ENCODE data around the gene ALDH9A1.
"Not testable (repeated sequence)": the region's sequence is repeated elsewhere in the genome, so short reads cannot be mapped to it uniquely, and the experiment has no call there.

The ALDH9A1 gene

DNA sequence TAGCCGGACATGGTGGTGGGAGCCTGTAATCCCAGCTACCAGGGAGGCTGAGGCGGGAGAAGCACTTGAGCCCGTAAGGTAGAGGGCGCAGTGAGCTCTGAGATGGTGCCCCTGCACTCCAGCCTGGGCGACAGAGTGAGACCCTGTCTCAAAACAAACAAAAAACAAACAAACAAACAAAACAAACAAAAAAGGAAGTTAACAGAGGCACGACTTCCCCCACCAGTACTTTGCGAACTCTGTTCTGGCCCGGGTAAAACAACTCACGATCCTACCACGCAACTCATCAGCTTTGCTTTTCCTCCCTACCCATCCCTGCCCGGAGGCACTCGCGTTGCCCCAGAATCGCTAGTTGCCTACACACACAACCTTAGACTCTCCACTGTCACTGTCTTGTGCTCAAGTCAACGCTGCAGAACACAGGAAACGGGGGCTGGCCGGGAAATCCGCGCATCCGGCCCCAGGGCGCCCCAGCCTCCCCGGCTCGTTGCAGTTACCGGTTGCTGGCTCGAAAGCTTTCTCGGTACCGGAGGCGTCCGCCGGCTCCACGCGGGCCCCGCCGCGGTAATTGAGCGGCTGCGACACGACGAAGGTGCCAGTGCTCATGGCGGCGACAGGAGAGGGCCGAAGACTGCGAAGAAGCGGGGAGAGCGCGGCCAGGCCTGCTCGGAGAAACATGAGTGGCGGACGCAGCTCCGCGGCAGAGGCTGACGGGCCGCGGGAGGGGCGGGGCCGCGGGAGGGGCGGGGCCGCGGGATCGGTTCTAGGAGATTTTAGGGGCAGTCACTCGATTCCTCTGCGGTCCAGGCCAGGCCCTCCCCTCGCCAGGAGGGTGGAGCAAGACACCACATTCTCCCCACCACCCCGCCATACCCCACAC, at the start of gene ALDH9A1:
Gene ALDH9A1, minus strand, starts transcription at position 682 of the 880 bp plus-strand sequence. Its CDS starts 4 bp downstream, at position 678.
- DNase-seq, result peak; percentile 56

GRCh38 chr1:165747632-165748447, 49.5 kb upstream of the ALDH9A1 start:
- no peak for DNase-seq

DNA sequence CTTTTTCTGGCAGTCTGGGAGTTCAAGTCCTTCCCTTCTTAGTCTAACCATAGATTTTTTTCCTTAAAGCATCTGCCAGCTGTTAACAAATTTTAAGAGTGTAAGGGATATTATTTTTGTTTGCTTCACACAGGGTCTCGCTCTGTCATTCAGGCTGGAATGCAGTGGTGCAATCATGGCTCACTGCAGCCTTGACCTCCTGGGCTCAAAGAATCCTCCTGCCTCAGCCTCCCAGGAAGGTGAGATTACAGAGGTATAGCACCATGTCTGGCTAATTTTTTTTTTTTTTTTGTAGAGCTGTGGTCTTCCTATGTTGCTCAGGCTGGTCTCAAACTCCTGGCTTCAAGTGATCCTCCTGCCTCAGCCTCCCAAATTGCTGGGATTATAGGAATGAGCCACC, 46.6 kb upstream of the ALDH9A1 start:
- not testable (repeated sequence) for DNase-seq

GRCh38 chr1:165742194-165742593, 43.8 kb upstream of the ALDH9A1 start:
- no peak for DNase-seq

DNA sequence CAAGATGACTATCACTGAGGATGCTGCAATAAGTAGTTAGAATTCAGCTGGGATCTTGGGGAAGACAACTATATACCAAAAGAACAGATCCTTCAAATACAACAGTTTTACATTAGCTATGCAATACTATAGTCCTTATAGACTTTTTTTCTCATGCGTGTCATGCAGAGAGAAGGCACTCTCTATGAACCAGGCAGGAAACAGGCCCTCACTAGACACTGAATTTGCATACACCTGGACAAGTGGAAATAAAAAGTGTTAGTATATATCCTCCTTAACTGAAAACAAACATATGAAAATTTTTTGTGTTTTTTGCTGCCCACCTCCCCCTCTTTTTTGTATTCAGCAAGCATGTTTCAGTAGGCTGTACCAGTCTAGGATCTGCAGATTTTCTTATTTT, 40.4 kb upstream of the ALDH9A1 start:
- DNase-seq, result no peak

DNA sequence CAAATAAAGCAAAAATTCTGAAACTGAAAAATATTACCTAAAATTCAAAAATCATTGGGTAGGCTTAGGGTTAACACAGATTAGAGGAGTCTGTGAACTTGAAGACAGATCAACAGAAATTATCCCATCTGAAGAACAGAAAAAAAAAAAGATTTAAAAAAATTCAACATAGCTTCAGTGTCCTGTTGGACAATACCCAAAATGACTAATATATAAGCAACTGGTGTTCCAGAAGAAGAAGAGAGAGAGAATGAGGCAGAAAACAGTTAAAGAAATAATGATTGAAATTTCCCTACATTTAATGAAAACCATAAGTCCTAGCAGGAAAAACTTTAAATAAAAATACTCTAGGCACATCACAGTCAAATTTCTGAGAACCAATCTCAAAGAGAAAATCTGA, 38.8 kb upstream of the ALDH9A1 start:
- DNase-seq, result no peak

DNA sequence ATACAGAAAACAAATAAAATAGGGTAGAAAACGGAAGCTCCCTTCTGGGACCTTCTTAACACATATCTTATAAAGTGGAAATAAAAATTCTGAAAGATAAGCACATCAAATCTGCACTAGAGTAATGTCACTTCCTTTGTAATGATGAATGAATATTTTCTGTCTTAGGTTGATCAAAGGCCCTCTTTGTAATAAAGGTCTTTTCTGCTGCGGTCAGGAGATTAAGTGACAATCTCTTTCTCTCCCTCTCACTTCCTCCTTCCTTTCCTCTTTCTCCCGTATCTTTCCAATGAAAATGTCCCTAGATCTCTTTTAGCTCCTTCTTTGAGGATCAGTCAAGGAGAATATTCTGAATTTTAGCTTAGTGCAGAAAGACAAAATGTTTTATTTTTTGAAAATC, 36.5 kb upstream of the ALDH9A1 start:
- DNase-seq, result no peak

DNA sequence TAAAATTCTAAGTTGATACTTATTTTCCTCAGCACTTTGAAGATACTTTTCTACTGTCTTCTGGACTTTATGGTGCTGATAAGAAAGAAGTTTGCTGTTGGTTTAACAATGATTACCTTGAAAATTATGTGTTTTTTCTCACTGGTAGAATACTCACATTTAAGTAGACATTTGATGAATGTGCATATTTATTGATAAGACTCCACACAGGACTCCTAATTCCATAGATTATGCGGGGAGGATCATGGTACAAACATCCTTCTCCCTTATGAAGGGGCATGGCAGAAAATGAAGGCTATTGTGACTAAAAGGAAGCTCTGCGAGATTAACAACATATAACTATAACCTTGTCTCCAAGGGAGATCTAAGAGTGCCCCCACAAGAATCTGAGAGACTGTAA, 28.5 kb upstream of the ALDH9A1 start:
- no peak for DNase-seq

DNA sequence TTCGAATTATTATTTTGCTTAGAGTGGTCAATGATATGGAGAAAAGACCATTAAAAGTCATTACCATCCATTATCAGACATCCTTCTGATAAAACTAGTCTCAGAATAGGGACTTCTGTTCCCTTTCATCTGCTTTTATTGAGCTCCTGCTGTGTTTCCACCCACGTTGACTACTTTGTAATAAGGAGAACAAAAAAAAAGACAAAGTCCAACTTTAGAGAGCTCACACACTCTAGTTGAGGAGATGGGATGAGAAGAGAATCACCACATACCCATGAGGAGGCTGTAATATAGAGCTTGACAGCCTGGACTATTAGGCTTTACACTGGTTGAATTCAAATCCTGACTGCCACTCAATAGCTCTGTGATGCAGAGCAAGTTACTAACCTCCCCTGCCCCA, 27.8 kb upstream of the ALDH9A1 start:
- no peak for DNase-seq

- DNase-seq, result no peak
Observed at GRCh38 chr1:165717918-165718515, 19.7 kb upstream of the ALDH9A1 start.

DNA sequence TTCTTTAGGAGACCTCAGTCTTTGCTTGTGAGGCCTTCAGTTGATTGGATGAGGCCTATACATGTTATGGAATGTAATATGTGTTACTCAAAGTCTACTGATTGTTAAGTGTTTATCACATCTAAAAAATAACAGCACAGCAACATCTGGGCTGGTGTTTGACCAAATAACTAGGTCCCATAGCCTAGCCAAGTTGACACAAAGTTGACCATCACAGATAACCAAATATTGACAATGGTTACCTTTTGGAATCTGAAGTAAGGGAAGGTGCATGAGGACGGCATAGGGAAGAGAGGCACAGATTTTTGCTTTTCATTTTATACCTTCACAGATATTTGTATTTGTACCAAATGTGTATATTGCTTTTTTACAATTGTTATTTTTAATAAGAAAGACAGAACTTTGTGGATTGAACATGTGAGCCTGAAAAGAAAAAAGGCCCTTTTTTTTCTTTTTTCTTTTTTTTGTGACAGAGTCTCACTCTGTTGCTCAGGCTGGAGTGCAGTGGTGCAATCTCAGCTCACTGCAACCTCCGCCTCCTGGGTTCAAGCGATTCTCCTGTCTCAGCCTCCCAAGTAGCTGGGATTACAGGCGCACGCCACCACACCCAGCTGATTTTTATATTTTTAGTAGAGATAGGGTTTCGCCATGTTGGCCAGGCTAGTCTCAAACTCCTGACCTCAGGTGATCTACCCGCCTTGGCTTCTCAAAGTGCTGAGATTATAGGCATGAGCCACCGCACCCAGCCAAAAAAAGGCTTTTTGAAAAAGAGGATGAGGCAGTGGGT, 18.1 kb upstream of the ALDH9A1 start:
- not testable (repeated sequence) for DNase-seq

GRCh38 chr1:165712764-165713163, 14.4 kb upstream of the ALDH9A1 start:
- DNase-seq, result no peak

GRCh38 chr1:165707984-165708706, 9.8 kb upstream of the ALDH9A1 start:
- no peak for DNase-seq

- DNase-seq, result no peak
Observed at GRCh38 chr1:165703648-165704047, 5.3 kb upstream of the ALDH9A1 start.

- DNase-seq, result not testable (repeated sequence)
Observed at GRCh38 chr1:165701922-165702321, 3.6 kb upstream of the ALDH9A1 start.

- no peak for DNase-seq
Observed at GRCh38 chr1:165699577-165699976, 1.2 kb upstream of the ALDH9A1 start.

GRCh38 chr1:165698761-165699052, 345 bp upstream of the ALDH9A1 start:
- no peak for DNase-seq

- DNase-seq, result no peak
Observed at GRCh38 chr1:165697491-165697880, 876 bp downstream of the ALDH9A1 start.

DNA sequence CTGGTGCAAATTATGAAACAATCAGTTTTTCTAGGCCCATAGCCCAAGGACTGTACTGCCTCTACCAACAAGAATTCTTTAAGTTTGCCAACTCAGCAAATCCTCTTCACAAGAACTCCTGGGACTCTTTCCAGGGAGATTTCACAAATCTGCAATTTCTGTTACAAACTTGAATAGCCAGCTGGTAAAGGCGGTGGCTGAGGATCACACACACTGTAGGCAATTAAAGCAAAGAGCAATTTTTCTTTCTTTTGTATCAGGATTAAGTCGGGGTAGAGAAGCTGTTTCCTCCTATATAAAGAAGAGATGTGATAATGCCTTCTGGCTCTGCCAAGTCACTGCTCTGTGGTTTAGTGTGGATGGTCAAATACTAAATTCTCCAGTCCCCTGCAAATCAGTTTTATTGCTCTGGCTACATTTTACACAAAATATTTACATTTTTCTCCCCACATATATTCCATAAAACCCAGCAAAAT, 1.7 kb downstream of the ALDH9A1 start:
- no peak for DNase-seq

DNA sequence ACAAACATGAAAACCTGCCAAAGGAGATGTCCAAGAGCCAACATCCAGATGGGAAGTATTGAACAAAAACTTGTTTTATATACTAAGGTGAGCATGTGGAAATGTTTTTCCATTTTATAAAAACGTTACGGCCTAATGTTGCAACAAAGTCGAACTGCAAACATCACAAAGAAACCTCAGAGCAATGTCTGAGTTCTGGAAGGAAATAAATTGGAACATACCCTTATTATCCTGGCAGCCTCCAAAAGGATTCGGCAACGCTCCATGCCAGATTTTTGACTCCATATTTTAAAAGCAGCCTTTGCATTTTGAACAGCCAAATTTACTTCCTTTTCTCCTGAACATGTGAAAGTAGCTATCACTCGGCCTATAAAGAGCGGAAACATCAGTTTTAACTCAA, 3.3 kb downstream of the ALDH9A1 start:
- no peak for DNase-seq

GRCh38 chr1:165688046-165688445, 10.3 kb downstream of the ALDH9A1 start:
- DNase-seq, result no peak

GRCh38 chr1:165686971-165687433, 11.4 kb downstream of the ALDH9A1 start:
- DNase-seq, result no peak

All from NCI-H1417 treated with DMSO at 0.1 percent for 48 hours (cell line).